SK-N-SH treated with all-trans-retinoic acid at 6 μM for 48 hours (cell line): ENCODE measurements around the gene CDK3.
A peak's percentile ranks its signal among the peaks of the same experiment; 100 is the strongest.

ENCODE experiments used
- ATAC-seq: fragments of 200-7000 bp; cut with Tn5 transposase; 3 replicates; pipeline ENCODE4 v1.9.1; 2020; ENCODE audit warnings: mild to moderate bottlenecking, moderate library complexity
- ARNTL ChIP-seq: fragments of 450-650 bp; formaldehyde crosslinking; IDR thresholded peaks from 2 replicates; pipeline ENCODE4 v1.5.0; 2020; ENCODE audit warnings: low read depth, mild to moderate bottlenecking, moderate library complexity, borderline replicate concordance
- CSDC2 ChIP-seq: fragments of 250-450 bp; sonication (Bioruptor Pico); IDR thresholded peaks from 2 replicates; pipeline ENCODE4 v1.5.0; 2020; ENCODE audit warnings: mild to moderate bottlenecking, moderate library complexity
- ESRRG ChIP-seq: fragments of 250-450 bp; sonication (Bioruptor Pico); IDR thresholded peaks from 2 replicates; pipeline ENCODE4 v1.6.1; 2021; ENCODE audit warnings: mild to moderate bottlenecking
- GLIS3 ChIP-seq: fragments of 250-450 bp; sonication (Bioruptor Pico); IDR thresholded peaks from 2 replicates; pipeline ENCODE4 v1.5.0; 2020; ENCODE audit warnings: mild to moderate bottlenecking, moderate library complexity
- OSR1 ChIP-seq: fragments of 250-450 bp; sonication (Bioruptor Pico); IDR thresholded peaks from 2 replicates; pipeline ENCODE4 v1.8.0; 2022; ENCODE audit warnings: moderate library complexity, mild to moderate bottlenecking, inconsistent platforms
- RARB ChIP-seq: fragments of 250-450 bp; sonication (Bioruptor Pico); IDR thresholded peaks from 2 replicates; pipeline ENCODE4 v1.8.0; 2021; ENCODE audit warnings: mild to moderate bottlenecking, moderate library complexity
- SNAI2 ChIP-seq: fragments of 250-450 bp; sonication (Bioruptor Pico); IDR thresholded peaks from 2 replicates; pipeline ENCODE4 v1.5.0; 2020; ENCODE audit warnings: mild to moderate bottlenecking, moderate library complexity
- TOX ChIP-seq: fragments of 250-450 bp; sonication (Bioruptor Pico); IDR thresholded peaks from 2 replicates; pipeline ENCODE4 v1.8.0; 2021; ENCODE audit warnings: mild to moderate bottlenecking, moderate library complexity, borderline replicate concordance
- ZC3H10 ChIP-seq: fragments of 250-450 bp; sonication (Bioruptor Pico); IDR thresholded peaks from 2 replicates; pipeline ENCODE4 v1.5.1; 2021; ENCODE audit warnings: mild to moderate bottlenecking, moderate library complexity
- ZNF70 ChIP-seq: fragments of 450-650 bp; formaldehyde crosslinking; IDR thresholded peaks from 2 replicates; pipeline ENCODE4 v1.5.0; 2020; ENCODE audit warnings: mild to moderate bottlenecking, moderate library complexity
- ZNF8 ChIP-seq: fragments of 450-650 bp; formaldehyde crosslinking; IDR thresholded peaks from 2 replicates; pipeline ENCODE4 v1.5.0; 2020; ENCODE audit warnings: mild to moderate bottlenecking, moderate library complexity
- TF ChIP-seq, protein P1 (sequence below): fragments of 250-450 bp; sonication (Bioruptor Pico); IDR thresholded peaks from 2 replicates; pipeline ENCODE4 v1.8.0; 2021; ENCODE audit warnings: low read depth, mild to moderate bottlenecking, moderate library complexity, borderline replicate concordance
- TF ChIP-seq, protein P2 (sequence below): fragments of 250-450 bp; sonication (Bioruptor Pico); IDR thresholded peaks from 2 replicates; pipeline ENCODE4 v1.5.0; 2020; ENCODE audit warnings: mild to moderate bottlenecking, moderate library complexity
- TF ChIP-seq, protein P3 (sequence below): fragments of 250-450 bp; sonication (Bioruptor Pico); IDR thresholded peaks from 2 replicates; pipeline ENCODE4 v1.8.0; 2020; ENCODE audit warnings: mild to moderate bottlenecking, moderate library complexity, borderline replicate concordance
- TF ChIP-seq, protein P4 (sequence below): fragments of 250-450 bp; sonication (Bioruptor Pico); IDR thresholded peaks from 2 replicates; pipeline ENCODE4 v1.5.1; 2020; ENCODE audit warnings: low read depth, mild to moderate bottlenecking, moderate library complexity

The CDK3 gene

DNA sequence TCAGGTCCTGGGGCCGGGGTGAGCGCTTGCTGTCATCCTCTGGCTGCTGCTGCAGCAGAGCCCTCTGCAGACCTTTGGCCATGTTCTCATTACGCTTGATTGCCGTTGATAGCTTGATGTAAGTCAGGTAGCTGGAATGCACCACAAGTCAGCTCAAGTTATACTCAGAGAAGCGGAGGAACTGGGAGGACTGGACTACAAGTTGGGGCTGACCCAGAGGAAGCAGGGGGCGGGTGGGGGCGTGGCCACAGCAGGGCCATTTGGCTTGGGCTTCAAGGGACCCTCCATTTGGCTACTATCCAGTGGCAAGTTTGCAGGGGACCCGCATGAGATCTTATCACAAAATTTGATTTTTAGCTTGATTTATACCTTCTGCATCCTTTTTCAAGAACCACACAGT lies 45.4 kb downstream of the CDK3 start:
- TF ChIP-seq RARB (CRISPR knock-in tag) (no peak), SNAI2 (CRISPR knock-in tag) (no peak), GLIS3 (CRISPR knock-in tag) (no peak), TOX (CRISPR knock-in tag) (no peak)
- TF ChIP-seq, protein P1, sequence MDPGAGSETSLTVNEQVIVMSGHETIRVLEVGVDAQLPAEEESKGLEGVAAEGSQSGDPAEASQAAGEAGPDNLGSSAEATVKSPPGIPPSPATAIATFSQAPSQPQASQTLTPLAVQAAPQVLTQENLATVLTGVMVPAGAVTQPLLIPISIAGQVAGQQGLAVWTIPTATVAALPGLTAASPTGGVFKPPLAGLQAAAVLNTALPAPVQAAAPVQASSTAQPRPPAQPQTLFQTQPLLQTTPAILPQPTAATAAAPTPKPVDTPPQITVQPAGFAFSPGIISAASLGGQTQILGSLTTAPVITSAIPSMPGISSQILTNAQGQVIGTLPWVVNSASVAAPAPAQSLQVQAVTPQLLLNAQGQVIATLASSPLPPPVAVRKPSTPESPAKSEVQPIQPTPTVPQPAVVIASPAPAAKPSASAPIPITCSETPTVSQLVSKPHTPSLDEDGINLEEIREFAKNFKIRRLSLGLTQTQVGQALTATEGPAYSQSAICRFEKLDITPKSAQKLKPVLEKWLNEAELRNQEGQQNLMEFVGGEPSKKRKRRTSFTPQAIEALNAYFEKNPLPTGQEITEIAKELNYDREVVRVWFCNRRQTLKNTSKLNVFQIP (CRISPR knock-in tag) = no peak
- TF ChIP-seq, protein P2, sequence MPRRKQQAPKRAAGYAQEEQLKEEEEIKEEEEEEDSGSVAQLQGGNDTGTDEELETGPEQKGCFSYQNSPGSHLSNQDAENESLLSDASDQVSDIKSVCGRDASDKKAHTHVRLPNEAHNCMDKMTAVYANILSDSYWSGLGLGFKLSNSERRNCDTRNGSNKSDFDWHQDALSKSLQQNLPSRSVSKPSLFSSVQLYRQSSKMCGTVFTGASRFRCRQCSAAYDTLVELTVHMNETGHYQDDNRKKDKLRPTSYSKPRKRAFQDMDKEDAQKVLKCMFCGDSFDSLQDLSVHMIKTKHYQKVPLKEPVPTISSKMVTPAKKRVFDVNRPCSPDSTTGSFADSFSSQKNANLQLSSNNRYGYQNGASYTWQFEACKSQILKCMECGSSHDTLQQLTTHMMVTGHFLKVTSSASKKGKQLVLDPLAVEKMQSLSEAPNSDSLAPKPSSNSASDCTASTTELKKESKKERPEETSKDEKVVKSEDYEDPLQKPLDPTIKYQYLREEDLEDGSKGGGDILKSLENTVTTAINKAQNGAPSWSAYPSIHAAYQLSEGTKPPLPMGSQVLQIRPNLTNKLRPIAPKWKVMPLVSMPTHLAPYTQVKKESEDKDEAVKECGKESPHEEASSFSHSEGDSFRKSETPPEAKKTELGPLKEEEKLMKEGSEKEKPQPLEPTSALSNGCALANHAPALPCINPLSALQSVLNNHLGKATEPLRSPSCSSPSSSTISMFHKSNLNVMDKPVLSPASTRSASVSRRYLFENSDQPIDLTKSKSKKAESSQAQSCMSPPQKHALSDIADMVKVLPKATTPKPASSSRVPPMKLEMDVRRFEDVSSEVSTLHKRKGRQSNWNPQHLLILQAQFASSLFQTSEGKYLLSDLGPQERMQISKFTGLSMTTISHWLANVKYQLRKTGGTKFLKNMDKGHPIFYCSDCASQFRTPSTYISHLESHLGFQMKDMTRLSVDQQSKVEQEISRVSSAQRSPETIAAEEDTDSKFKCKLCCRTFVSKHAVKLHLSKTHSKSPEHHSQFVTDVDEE (CRISPR knock-in tag) = no peak
- TF ChIP-seq, protein P3, sequence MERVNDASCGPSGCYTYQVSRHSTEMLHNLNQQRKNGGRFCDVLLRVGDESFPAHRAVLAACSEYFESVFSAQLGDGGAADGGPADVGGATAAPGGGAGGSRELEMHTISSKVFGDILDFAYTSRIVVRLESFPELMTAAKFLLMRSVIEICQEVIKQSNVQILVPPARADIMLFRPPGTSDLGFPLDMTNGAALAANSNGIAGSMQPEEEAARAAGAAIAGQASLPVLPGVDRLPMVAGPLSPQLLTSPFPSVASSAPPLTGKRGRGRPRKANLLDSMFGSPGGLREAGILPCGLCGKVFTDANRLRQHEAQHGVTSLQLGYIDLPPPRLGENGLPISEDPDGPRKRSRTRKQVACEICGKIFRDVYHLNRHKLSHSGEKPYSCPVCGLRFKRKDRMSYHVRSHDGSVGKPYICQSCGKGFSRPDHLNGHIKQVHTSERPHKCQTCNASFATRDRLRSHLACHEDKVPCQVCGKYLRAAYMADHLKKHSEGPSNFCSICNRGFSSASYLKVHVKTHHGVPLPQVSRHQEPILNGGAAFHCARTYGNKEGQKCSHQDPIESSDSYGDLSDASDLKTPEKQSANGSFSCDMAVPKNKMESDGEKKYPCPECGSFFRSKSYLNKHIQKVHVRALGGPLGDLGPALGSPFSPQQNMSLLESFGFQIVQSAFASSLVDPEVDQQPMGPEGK (CRISPR knock-in tag) = no peak
- no peak for ATAC-seq

DNA sequence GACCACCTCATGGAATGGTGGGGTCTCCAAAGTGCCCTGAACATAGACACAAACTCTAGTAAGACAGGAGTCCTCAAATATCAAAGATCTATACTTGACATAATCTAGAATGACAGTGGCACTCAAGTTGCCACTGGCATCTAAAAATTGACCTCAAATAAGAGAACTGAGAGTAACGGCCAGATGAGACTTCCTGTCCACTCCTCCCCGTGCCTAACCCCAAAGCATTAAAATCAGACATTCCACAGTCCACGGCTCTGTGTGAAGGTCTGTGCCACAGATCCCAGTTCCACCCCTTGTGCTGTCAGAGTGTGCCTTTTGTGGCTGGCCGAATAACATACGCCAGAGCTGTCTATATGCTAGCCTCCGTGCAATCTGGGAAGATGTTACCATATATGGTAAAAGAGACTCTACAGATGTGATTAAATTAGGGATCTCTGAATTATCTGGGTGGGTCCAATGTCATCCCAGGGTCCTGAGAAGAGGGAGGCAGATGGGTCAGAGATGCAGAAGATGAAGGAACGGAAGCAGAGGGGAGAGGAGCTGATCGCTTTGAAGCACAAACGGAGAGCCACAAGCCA lies 47.5 kb downstream of the CDK3 start:
- TF ChIP-seq RARB (CRISPR knock-in tag) (no peak), CSDC2 (CRISPR knock-in tag) (no peak), ESRRG (CRISPR knock-in tag) (no peak), ZNF8 (CRISPR knock-in tag) (no peak), SNAI2 (CRISPR knock-in tag) (no peak), ZNF70 (no peak), ZC3H10 (CRISPR knock-in tag) (no peak), TOX (CRISPR knock-in tag) (no peak), OSR1 (no peak)
- TF ChIP-seq, protein P4, sequence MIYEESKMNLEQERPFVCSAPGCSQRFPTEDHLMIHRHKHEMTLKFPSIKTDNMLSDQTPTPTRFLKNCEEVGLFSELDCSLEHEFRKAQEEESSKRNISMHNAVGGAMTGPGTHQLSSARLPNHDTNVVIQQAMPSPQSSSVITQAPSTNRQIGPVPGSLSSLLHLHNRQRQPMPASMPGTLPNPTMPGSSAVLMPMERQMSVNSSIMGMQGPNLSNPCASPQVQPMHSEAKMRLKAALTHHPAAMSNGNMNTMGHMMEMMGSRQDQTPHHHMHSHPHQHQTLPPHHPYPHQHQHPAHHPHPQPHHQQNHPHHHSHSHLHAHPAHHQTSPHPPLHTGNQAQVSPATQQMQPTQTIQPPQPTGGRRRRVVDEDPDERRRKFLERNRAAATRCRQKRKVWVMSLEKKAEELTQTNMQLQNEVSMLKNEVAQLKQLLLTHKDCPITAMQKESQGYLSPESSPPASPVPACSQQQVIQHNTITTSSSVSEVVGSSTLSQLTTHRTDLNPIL = no peak
- TF ChIP-seq, protein P1 (CRISPR knock-in tag) = no peak
- TF ChIP-seq, protein P2 (CRISPR knock-in tag) = no peak
- ATAC-seq = peak; percentile 6; the same call in 1 of the 3 replicates

DNA sequence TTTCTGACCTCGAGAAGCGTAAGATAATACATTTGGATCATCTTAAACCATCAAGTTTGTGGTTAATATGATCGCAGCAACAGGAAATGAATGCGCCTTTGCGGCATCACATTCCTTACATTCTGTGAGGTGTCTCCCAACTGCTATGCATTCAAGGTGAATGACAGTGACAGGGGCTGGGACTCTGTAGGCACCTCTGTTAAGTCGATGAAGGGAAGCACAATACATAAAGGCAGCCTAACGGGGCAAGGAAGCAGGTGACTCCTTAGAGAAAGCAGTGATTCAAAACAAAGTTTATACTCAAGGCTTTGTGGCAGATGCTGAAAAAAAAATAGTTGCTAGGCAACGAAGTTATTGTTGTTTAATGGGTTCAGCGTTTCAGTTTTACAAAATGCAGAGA lies 48.1 kb downstream of the CDK3 start:
- ATAC-seq = peak; percentile 72
- TF ChIP-seq, protein P4 = no peak
- no peak for TF ChIP-seq ARNTL
